Left ventricle myocardium superior (tissue), 1 donor: Measurements from ENCODE around the gene HBG2. TPM values are rescaled to one million over a fixed set of nuclear protein-coding genes. Genes with fewer than 3 reads are reported as not detected.

Experiments
- total RNA-seq: library from RNA; stranded (reverse); fragmentation: NEBNext Ultra II Directional; extraction: Animal tissue kit (Norgen Biotek cat#: 25700); gene quantifications from one replicate; pipeline ENCODE4 v1.2.1, GENCODE V29; 2021
- donor health status: DM: no; HTN: yes; CAD: no; lungs with severe emphysema.

Gene HBG2
- total RNA-seq, 1 donor from 2014 or later = not detected

Other genes with a start within 250 kb of the HBG2 start
- not detected for gene OR52J3, start 208.3 kb downstream of the HBG2 start, total RNA-seq
- gene OR52E2, start 195.2 kb downstream of the HBG2 start, total RNA-seq = not detected
- gene OR52E1, start 185.2 kb downstream of the HBG2 start, total RNA-seq = not detected
- gene OR52A5, start 116.4 kb downstream of the HBG2 start, total RNA-seq = not detected
- not detected for gene OR52A1, start 100.0 kb downstream of the HBG2 start, total RNA-seq
- gene OR51V1, start 54.1 kb downstream of the HBG2 start, total RNA-seq = not detected
- gene HBB, start 27.7 kb downstream of the HBG2 start, total RNA-seq = 61.2 TPM
- not detected for gene HBD, start 20.3 kb downstream of the HBG2 start, total RNA-seq
- not detected for gene HBG1, start 4.9 kb downstream of the HBG2 start, total RNA-seq
- gene HBE1, start 15.2 kb upstream of the HBG2 start, total RNA-seq = not detected
- not detected for gene OR51B4, start 47.2 kb upstream of the HBG2 start, total RNA-seq
- gene OR51B2, start 69.5 kb upstream of the HBG2 start, total RNA-seq = not detected
- not detected for gene OR51B5, start 88.7 kb upstream of the HBG2 start, total RNA-seq
- gene OR51B6, start 96.7 kb upstream of the HBG2 start, total RNA-seq = not detected
- gene OR51M1, start 129.0 kb upstream of the HBG2 start, total RNA-seq = not detected
- gene OR51Q1, start 167.3 kb upstream of the HBG2 start, total RNA-seq = not detected
- gene OR51I1, start 186.7 kb upstream of the HBG2 start, total RNA-seq = not detected
- gene OR51I2, start 194.5 kb upstream of the HBG2 start, total RNA-seq = not detected
- not detected for gene OR52D1, start 233.9 kb upstream of the HBG2 start, total RNA-seq